Liver (tissue), 9 donors: ENCODE measurements around the gene TMC1. TPM values are rescaled to one million over a fixed set of nuclear protein-coding genes. Genes with fewer than 3 reads are reported as not detected.

Experiments
- DNase-seq: peaks from one replicate; pipeline ENCODE4 v3.0.0-alpha.2; 2017; ENCODE audit warnings: low spot score
- H3K27ac ChIP-seq, 2 donors: one replicate each; pipeline ENCODE4 v1.7.0; 2013; ENCODE audit warnings: inconsistent platforms in 2 of 2, low read length in 2 of 2, control low read depth in 1 of 2, low read depth in 1 of 2, mild to moderate bottlenecking in 1 of 2
- H3K27me3 ChIP-seq, 4 donors: one replicate each; pipeline versions ENCODE4 v1.6.1 to v1.7.0; 2013; ENCODE audit warnings: low read length in 3 of 4, inconsistent platforms in 1 of 4, mild to moderate bottlenecking in 1 of 4, moderate library complexity in 1 of 4; ENCODE audit not compliant: control insufficient read depth in 4 of 4, insufficient read depth in 4 of 4
- H3K36me3 ChIP-seq, 4 donors: one replicate each; pipeline versions ENCODE4 v1.6.1 to v1.7.0; 2013; ENCODE audit warnings: low read length in 3 of 4, mild to moderate bottlenecking in 3 of 4, low read depth in 1 of 4, moderate library complexity in 1 of 4; ENCODE audit not compliant: control insufficient read depth in 4 of 4, insufficient read depth in 3 of 4
- H3K4me1 ChIP-seq, 4 donors: one replicate each; pipeline versions ENCODE4 v1.6.1 to v1.7.0; 2013; ENCODE audit warnings: low read length in 3 of 4, mild to moderate bottlenecking in 3 of 4, moderate library complexity in 1 of 4; ENCODE audit not compliant: control insufficient read depth in 4 of 4, insufficient read depth in 4 of 4
- H3K4me3 ChIP-seq, 3 donors: one replicate each; pipeline versions ENCODE4 v1.6.1 to v1.7.0; 2013; ENCODE audit warnings: low read length in 3 of 3, control low read depth in 1 of 3, low read depth in 1 of 3, mild to moderate bottlenecking in 1 of 3
- H3K9ac ChIP-seq, 2 donors: one replicate each; pipeline ENCODE4 v1.7.0; 2013; ENCODE audit warnings: low read length in 2 of 2, mild to moderate bottlenecking in 2 of 2, moderate library complexity in 2 of 2, control low read depth in 1 of 2, low read depth in 1 of 2
- H3K9me3 ChIP-seq, 4 donors: one replicate each; pipeline versions ENCODE4 v1.6.1 to v1.7.0; 2013; ENCODE audit warnings: low read length in 3 of 4; ENCODE audit not compliant: control insufficient read depth in 4 of 4
- ATF3 ChIP-seq: IDR thresholded peaks from 2 replicates; pipeline ENCODE4 v1.6.1; 2016; ENCODE audit warnings: antibody characterized with exemption
- EGR1 ChIP-seq, 2 donors: IDR thresholded peaks; 2 replicates each; pipeline ENCODE4 v1.6.1; 2016 to 2018; ENCODE audit warnings: antibody characterized with exemption in 2 of 2, low read depth in 2 of 2
- FOXA1 ChIP-seq: IDR thresholded peaks from 2 replicates; pipeline ENCODE4 v1.6.1; 2016; ENCODE audit warnings: antibody characterized with exemption
- GABPA ChIP-seq, 2 donors: IDR thresholded peaks in 1 of 2; conservative IDR thresholded peaks in 1 of 2; 2 replicates each; pipeline ENCODE4 v1.6.1; 2016; ENCODE audit warnings: antibody characterized with exemption in 2 of 2, mild to moderate bottlenecking in 1 of 2, moderate library complexity in 1 of 2
- HNF4A ChIP-seq, 2 donors: conservative IDR thresholded peaks; 2 replicates each; pipeline ENCODE4 v1.6.1; 2016; ENCODE audit warnings: antibody characterized with exemption in 2 of 2, mild to moderate bottlenecking in 2 of 2
- JUND ChIP-seq, 2 donors: IDR thresholded peaks; 2 replicates each; pipeline ENCODE4 v1.6.1; 2016; ENCODE audit warnings: antibody characterized with exemption in 2 of 2
- MAX ChIP-seq: IDR thresholded peaks from 2 replicates; pipeline ENCODE4 v1.6.1; 2016; ENCODE audit warnings: antibody characterized with exemption
- RAD21 ChIP-seq, 2 donors: IDR thresholded peaks; 2 replicates each; pipeline ENCODE4 v1.6.1; 2016; ENCODE audit warnings: antibody characterized with exemption in 2 of 2, mild to moderate bottlenecking in 2 of 2
- REST ChIP-seq: IDR thresholded peaks from 2 replicates; pipeline ENCODE4 v1.6.1; 2016; ENCODE audit warnings: antibody characterized with exemption, mild to moderate bottlenecking
- RXRA ChIP-seq, 2 donors: IDR thresholded peaks; 2 replicates each; pipeline ENCODE4 v1.6.1; 2017 to 2018; ENCODE audit warnings: antibody characterized with exemption in 2 of 2, mild to moderate bottlenecking in 1 of 2
- SP1 ChIP-seq: IDR thresholded peaks from 2 replicates; pipeline ENCODE4 v1.6.1; 2018; ENCODE audit warnings: antibody characterized with exemption, mild to moderate bottlenecking
- TAF1 ChIP-seq: conservative IDR thresholded peaks from 2 replicates; pipeline ENCODE4 v1.6.1; 2016; ENCODE audit warnings: antibody characterized with exemption, mild to moderate bottlenecking
- YY1 ChIP-seq: IDR thresholded peaks from 2 replicates; pipeline ENCODE4 v1.6.1; 2016; ENCODE audit warnings: antibody characterized with exemption, mild to moderate bottlenecking
- ZBTB33 ChIP-seq: IDR thresholded peaks from 2 replicates; pipeline ENCODE4 v1.6.1; 2016; ENCODE audit warnings: antibody characterized with exemption
- WGBS: extraction: QIAGEN DNeasy Blood & Tissue Kit; methylation state at CpG from one replicate; pipeline ENCODE4 v1.1.7; 2013; 5-methylcytosine and 5-hydroxymethylcytosine counted together
- polyA plus RNA-seq, 2 donors: library from polyadenylated mRNA; stranded (reverse) in 1 of 2; unstranded in 1 of 2; fragments of 200-250 nt in 1 of 2; fragments of >200 nt in 1 of 2; fragmentation: Nextera tagmentation in 1 of 2; extraction: Ambion mirVana in 1 of 2; gene quantifications; one replicate each; pipeline versions ENCODE4 v1.2.1 to v1.2.3, GENCODE V29; 2013 to 2015
- total RNA-seq, 2 donors: library from RNA; depleted of rRNA; stranded (reverse); fragments of >200 nt; gene quantifications; one replicate each; pipeline ENCODE4 v1.2.3, GENCODE V29; 2014
- donor health status: healthy.
- donor health status: healthy.
- donor health status: healthy.
- donor health status: healthy.
- donor health status: healthy.

TMC1 gene
- total and polyA plus RNA-seq, 4 donors: 0.09 TPM; not detected in 3

- Histone ChIP-seq H3K27ac (no peak overlapping the region), H3K4me3 (no peak overlapping the region), H3K36me3 (peaks cover 0 to 3% (median under 1%) of the 10 kb centered on the region in 4 donors), H3K9ac (no peak overlapping the region), H3K4me1 (peaks cover 0 to 9% (median 1%) of the 10 kb centered on the region in 4 donors), H3K27me3 (no peaks in the 10 kb centered on the region), H3K9me3 (no peaks in the 10 kb centered on the region)
- DNase-seq: no peak
- TF ChIP-seq EGR1 (IDR thresholded peaks at IDR 0.05; ENCODE audit: low read depth in 2 of 2) (no peak), YY1 (no peak), ZBTB33 (no peak), MAX (no peak), ATF3 (no peak), RAD21 (IDR thresholded peaks at IDR 0.05) (no peak), REST (no peak)
These were observed 353.8 kb downstream of the TMC1 start for GRCh38 chr9:72875221-72875620.

- Histone ChIP-seq H3K4me1 (no peaks in the 10 kb centered on the region), H3K36me3 (peaks cover 3 to 18% (median 6%) of the 10 kb centered on the region in 4 donors), H3K9me3 (no peaks in the 10 kb centered on the region), H3K27me3 (no peaks in the 10 kb centered on the region), H3K4me3 (no peak overlapping the region), H3K9ac (no peak overlapping the region), H3K27ac (no peak overlapping the region)
- 84% methylated on average over 2 of the region's 2 CpGs for WGBS
- no peak for DNase-seq
- TF ChIP-seq ATF3 (no peak), EGR1 (IDR thresholded peaks at IDR 0.05; ENCODE audit: low read depth in 2 of 2) (no peak), JUND (IDR thresholded peaks at IDR 0.05) (no peak), YY1 (no peak), RAD21 (IDR thresholded peaks at IDR 0.05) (no peak), RXRA (IDR thresholded peaks at IDR 0.05) (no peak), HNF4A (conservative IDR thresholded peaks at IDR 0.05) (no peak), TAF1 (no peak), MAX (no peak), SP1 (no peak), GABPA (IDR thresholded peaks at IDR 0.05 in 1 of 2, conservative IDR thresholded peaks at IDR 0.05 in 1 of 2) (no peak), FOXA1 (no peak)
These were observed 359.4 kb downstream of the TMC1 start for GRCh38 chr9:72880821-72881220.
